Tibial nerve (tissue), 3 donors: ENCODE results near the gene DBH.

Experiments used
- CTCF ChIP-seq, 5 experiments: fragments of 200-600 bp in 3 of 5; fragments of 450-650 bp in 2 of 5; sonication (generic) in 3 of 5; IDR thresholded peaks; one replicate each; pipeline ENCODE4 v1.5.1; 2016 to 2019; ENCODE audit warnings: antibody characterized with exemption in 5 of 5, mild to moderate bottlenecking in 3 of 5, moderate library complexity in 2 of 5
- POLR2A ChIP-seq, 2 donors: fragments of 450-650 bp; IDR thresholded peaks; one replicate each; pipeline ENCODE4 v1.6.1; 2017; ENCODE audit warnings: antibody characterized with exemption in 2 of 2, mild to moderate bottlenecking in 2 of 2, moderate library complexity in 2 of 2

GRCh38 chr9:133691626-133692363 is 55.6 kb downstream of the DBH start:
- no peak for TF ChIP-seq CTCF (IDR thresholded peaks at IDR 0.05)
- no peak for TF ChIP-seq POLR2A (IDR thresholded peaks at IDR 0.05)
